Measurements from ENCODE around the gene TRAFD1. TPM values are rescaled to one million over a fixed set of nuclear protein-coding genes. Genes with fewer than 3 reads are reported as not detected.

TRAFD1 gene
- total and polyA plus RNA-seq, 2 donors (not counting 3 experiments of a cell fraction or from before 2014, with no cell fraction given): 20.3 to 24.9 TPM

DNA sequence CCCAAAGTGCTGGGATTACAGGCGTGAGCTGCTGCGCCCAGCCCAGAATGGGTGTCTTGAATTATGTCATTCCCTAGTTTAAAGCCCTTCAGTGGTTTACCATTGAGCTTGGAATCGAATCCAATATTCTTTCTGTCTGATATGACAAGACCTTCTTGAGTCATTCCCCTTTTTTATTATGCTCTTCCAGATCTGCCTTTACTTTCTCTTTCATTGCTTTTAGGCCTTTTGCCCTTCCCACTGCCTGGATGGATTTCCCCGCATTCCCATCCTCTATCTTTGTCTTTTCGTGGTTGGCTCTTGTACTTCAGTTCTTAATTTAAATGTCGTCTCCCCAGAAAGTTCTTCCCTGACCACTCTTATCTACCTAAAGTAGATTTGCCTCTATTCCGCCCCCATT lies 1.6 kb downstream of the TRAFD1 start:
- H3K4me3 ChIP-seq (replicated peaks in 1 of 3; ENCODE audit: insufficient read depth in 1 of 3, low read depth in 1 of 3, low read length in 3 of 3): no peak overlapping the region
- H3K27me3 ChIP-seq (ENCODE audit: control insufficient read depth in 2 of 2, insufficient read depth in 2 of 2, low read length in 2 of 2): peaks cover 0 to 2% of the 10 kb centered on the region in 2 experiments
- TF ChIP-seq JUN (IDR thresholded peaks at IDR 0.05; ENCODE audit: borderline replicate concordance, insufficient read depth, insufficient read length, low read depth) (no peak), EZH2 (IDR thresholded peaks at IDR 0.05; ENCODE audit: borderline replicate concordance, low read depth, low read length, severe bottlenecking) (no peak), POLR2A (IDR thresholded peaks at IDR 0.05; ENCODE audit: low read depth, low read length) (no peak), POLR2AphosphoS5 (IDR thresholded peaks at IDR 0.05; ENCODE audit: insufficient read depth, low read depth, low read length) (no peak), FOS (IDR thresholded peaks at IDR 0.05; ENCODE audit: borderline replicate concordance, insufficient read depth, low read length) (no peak), MYC (IDR thresholded peaks at IDR 0.05; ENCODE audit: low read depth, low read length) (no peak), GATA2 (IDR thresholded peaks at IDR 0.05; ENCODE audit: insufficient read depth, insufficient read length, low read depth, low read length) (no peak)
- TF ChIP-seq, protein P1, sequence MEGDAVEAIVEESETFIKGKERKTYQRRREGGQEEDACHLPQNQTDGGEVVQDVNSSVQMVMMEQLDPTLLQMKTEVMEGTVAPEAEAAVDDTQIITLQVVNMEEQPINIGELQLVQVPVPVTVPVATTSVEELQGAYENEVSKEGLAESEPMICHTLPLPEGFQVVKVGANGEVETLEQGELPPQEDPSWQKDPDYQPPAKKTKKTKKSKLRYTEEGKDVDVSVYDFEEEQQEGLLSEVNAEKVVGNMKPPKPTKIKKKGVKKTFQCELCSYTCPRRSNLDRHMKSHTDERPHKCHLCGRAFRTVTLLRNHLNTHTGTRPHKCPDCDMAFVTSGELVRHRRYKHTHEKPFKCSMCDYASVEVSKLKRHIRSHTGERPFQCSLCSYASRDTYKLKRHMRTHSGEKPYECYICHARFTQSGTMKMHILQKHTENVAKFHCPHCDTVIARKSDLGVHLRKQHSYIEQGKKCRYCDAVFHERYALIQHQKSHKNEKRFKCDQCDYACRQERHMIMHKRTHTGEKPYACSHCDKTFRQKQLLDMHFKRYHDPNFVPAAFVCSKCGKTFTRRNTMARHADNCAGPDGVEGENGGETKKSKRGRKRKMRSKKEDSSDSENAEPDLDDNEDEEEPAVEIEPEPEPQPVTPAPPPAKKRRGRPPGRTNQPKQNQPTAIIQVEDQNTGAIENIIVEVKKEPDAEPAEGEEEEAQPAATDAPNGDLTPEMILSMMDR (IDR thresholded peaks at IDR 0.05; ENCODE audit: extremely low read depth in 1 of 2, insufficient read depth in 1 of 2, low read depth in 1 of 2, low read length in 2 of 2): no peak
- TF ChIP-seq, protein P2, sequence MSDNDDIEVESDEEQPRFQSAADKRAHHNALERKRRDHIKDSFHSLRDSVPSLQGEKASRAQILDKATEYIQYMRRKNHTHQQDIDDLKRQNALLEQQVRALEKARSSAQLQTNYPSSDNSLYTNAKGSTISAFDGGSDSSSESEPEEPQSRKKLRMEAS (IDR thresholded peaks at IDR 0.05; ENCODE audit: insufficient read depth, insufficient read length): no peak
- no peak overlapping the region for H3K4me2 ChIP-seq (ENCODE audit: insufficient read depth, low read length)
- H3K9me1 ChIP-seq (replicated peaks; ENCODE audit: control insufficient read depth, extremely low read depth, insufficient read depth, low read length): no peaks in the 10 kb centered on the region
- ChIA-PET POLR2A (interaction anchor here (1.7 kb wide), 1 partner anchor 20 kb away, joined by 4 read pairs; no protein-coding TSS in a partner anchor), CTCF (interaction anchor here (2.1 to 2.3 kb wide), 2 partner anchors 10 to 17 kb away, joined by 6 to 8 read pairs; no protein-coding TSS in a partner anchor)
- H3K4me1 ChIP-seq (ENCODE audit: control insufficient read depth, extremely low read depth, insufficient read depth, low read length): peaks cover 20% of the 10 kb centered on the region
- H2AFZ ChIP-seq (ENCODE audit: low read depth, low read length): no peak overlapping the region
- H3K27ac ChIP-seq (ENCODE audit: insufficient read depth, low read depth, low read length): no peak overlapping the region
- H3K9ac ChIP-seq (replicated peaks; ENCODE audit: extremely low read depth, insufficient read depth, low read length): no peak overlapping the region
- BruUV-seq (replicated peaks): no TSS peak
- FAIRE-seq (no peak), DNase-seq (ENCODE audit: low read depth, low spot score) (no peak)
- H3K79me2 ChIP-seq (ENCODE audit: control insufficient read depth, insufficient read depth, low read length): peaks cover 5% of the 10 kb centered on the region
- H3K9me3 ChIP-seq (replicated peaks; ENCODE audit: control insufficient read depth, insufficient read depth, low read length): no peaks in the 10 kb centered on the region
- no peaks in the 10 kb centered on the region for H4K20me1 ChIP-seq (replicated peaks; ENCODE audit: control insufficient read depth, extremely low read depth, insufficient read depth, low read length)
- dilution Hi-C loops (cut with MboI; ENCODE audit: extremely low pct_ligation_motif_present, low sequenced_read_pairs): no loop called here
- intact Hi-C loops (cut with micrococcal nuclease): no loop called here
- peaks cover 0 to 2% of the 10 kb centered on the region in 2 experiments for H3K36me3 ChIP-seq (ENCODE audit: control insufficient read depth in 2 of 2, extremely low read depth in 1 of 2, insufficient read depth in 2 of 2, low read length in 2 of 2)
